ENCODE results near the gene LOXL1.

Gene LOXL1

DNA sequence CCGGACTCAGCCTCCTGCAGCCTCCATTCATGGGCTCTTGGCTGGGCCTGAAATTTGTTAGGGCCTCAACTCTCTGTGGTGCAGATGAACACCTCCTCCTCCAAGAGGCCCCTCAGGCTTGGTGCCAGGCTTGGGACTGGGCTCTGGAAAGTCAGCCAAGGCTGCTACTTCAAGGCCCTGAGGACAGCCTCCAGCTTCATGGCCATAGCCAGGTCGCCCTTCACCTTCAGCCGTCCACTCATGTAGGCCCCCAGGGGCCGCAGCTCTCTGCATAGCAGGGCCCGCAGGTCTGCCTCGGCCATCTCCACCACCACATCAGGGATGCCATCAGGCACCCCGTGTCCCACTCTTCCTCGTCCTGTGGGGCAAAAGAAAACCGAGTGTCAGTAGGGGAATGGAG, 57.5 kb downstream of the LOXL1 start:
- DNase-seq: no peak

DNA sequence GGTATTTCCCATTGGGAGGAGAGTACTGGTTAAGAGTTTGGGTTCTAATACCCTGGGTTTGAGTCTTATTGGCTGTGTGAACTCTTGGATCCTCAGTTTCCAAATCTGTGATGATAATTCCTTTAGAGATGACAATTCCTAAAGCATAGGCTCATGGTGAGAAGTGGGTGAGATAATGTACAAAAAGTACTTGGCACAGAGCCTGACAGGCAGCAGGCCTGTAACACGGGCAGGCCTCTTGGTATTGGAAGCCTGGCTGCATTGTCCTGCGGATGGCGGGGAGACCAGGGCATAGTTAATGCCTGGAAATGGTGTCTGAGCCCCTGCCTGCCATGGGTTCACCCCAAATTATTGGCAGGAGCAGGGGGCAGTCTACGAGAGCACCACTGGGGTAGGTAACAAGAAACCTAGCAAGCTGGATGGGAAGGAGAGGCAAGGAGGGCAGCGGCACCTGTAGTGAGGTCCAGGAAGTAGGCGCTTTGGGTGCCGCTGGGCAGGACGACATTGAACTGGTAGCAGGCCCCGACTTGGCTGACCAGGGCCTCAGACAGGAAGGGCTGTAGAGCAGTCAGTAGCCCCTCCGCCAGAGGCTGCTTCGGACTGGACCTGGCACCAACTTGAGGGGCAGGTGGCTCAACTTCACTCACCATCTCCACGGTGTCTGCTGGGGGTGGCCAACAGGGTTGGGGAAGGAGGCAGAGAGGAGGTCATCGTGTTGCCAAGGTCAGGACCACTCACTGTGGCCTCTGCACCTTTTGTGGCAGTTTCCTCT, 58.1 kb downstream of the LOXL1 start:
- DNase-seq: no peak

DNA sequence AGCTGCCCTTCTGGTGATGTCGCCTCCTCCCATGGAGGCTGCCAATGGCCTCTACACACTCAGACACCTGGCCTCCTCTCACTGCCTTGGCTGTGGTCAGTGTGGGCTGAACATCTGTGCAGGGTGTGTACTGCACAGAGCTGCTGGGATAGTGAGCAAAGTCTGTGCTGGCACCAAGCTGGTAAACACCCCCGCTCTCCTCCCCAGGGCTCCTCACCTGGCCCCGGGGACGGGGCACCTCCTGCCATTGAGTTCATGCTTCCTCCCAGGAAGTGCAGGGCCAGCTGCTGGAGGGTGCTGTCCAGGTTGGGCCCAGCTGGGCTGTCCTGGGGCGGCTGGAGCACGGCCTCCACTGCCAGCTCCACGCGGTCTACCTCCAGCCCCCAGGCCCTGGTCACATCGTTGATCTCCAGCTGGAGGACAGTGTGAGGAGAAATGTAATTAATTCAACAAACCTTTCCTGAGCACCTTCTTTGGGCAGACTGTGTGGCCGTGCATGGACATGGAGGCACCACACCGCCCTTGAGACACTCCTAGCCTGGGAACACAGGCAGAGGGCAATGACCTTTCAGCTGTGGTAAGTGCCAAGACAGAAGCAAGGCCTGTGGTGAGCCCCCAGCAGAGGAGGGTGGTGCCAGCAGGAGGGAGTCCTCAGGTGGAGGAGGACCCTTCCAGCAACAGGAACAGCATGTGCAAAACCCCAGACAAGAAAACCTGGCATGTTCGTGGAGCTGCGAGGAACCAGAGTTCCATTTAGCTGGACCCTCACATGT, 59.0 kb downstream of the LOXL1 start:
- no peak for DNase-seq

DNA sequence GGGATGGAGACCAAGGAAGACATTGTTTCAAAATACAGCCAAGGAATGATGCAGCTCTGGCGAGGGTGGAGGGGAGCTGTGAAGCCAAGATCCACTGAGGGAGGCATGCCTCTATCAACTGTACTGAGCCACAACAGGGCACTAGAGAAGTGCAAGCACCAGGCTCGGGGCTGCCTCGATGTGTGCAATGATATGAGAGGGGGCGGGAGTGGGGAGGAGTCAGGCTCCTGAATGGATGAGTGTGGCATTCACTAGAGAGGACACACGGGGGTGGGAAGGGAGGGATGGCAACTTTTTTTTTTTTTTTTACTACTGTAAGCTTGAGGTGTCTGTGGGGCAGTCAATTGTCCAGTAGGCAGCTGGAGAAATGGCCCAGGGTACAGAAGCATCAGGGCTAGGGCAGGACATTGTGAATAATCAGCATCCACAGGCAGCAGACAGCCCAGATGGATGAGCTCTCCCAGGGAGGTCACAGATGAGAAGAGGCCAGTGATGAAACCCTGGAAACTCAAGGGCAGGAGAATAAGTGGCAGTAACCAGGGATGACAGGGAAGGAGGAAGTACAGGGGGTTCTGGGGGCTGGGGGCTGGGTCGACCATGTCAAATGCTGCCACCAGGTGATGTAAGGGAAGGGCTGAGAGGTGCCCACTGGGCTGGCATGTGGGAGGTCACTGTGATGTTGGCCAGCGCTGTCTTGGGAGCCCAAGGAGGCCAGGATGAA, 60.0 kb downstream of the LOXL1 start:
- DNase-seq: no peak

DNA sequence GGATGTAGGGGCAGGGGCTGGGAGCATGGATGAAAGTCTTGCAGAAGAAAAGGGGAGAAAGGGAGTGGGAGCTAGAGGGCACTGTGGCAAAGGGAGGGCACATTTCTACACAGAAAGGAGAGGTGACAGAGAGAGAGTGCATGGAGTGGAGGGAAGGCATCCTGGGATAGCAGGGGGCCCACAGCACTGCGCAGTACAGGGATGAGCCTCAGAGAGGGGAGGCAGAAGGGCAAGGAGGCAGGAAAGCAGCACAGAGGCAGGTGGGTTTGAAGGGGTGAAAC, 60.5 kb downstream of the LOXL1 start:
- no peak for DNase-seq

DNA sequence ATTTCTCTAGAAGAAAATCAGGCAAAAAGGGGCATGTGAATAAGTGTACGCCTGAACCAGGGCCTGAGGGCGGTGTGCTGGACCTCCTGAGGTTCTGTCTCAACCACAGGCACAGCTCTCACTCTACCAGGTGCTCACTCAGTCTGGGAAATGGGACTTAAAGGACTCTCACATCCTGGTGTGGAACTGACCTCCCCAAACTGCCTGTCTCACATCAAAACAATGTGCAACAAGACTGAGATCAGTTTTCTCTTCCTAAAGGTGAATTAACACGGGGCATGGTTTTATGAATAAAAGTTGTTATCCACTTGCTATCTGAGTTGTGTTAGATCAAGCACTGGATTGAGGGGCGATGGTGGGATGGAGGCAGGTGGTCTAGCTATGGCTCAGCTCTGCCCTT, 61.0 kb downstream of the LOXL1 start:
- DNase-seq: no peak

DNA sequence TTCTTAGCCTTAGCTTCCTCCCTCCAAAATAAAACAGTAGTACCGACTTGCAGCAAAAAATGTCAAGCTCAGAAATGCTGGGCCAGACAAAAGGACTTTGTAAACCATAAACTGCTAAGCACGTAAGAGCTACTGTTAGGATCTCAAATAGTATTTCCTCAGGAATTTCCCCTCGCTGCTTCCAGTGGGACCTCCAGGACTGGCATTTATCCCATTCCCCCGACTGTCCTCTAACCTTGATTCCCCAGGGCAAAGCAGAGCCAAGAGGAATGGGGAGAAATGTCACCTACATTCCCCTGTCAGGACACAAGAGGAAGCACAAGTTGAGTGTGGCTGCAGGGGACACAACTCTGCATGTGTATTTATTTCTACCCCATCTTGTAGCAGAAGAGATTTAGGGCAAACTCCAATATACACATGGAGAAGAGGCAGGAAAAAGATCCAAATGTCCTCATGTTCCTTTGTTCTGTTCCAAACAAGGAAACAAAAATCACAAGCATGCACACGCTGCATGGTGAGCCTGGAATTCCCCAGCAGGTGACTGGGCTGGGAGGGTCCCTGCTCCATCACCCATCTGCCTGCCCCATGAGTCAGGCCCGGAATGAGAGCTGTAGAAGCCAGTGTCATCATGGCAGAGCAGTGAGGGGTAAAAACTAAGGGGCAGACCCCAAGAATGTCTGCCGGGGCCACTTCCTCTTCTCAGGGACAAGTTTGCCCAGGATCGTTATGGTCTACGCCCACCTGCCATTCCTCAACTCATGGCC, 61.6 kb downstream of the LOXL1 start:
- no peak for DNase-seq

DNA sequence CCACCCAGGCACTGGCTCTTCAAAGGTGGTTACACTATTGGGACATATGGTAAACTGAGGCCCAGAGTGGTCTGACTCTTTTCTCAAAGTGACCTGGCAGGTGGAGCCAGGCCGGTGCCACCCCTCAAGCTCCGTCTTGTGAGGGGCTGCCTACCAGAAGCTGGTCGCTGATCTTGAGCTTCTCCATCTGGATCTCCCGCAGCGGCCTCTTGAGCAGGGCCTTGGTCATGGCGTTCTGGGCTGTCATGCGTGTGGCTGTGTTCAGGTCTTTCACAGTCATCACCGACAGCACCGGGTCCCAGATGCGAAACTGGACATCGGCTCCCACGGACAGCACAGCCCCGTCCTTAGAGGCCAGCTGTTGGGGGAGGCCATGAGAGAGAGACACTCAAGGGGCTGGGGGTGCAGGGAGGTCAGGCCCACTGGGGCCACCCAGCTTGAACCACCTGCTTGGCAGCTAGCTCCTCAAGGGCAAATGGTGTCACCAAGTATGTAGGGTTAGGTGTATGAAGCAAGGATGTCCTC, 62.2 kb downstream of the LOXL1 start:
- DNase-seq: no peak

DNA sequence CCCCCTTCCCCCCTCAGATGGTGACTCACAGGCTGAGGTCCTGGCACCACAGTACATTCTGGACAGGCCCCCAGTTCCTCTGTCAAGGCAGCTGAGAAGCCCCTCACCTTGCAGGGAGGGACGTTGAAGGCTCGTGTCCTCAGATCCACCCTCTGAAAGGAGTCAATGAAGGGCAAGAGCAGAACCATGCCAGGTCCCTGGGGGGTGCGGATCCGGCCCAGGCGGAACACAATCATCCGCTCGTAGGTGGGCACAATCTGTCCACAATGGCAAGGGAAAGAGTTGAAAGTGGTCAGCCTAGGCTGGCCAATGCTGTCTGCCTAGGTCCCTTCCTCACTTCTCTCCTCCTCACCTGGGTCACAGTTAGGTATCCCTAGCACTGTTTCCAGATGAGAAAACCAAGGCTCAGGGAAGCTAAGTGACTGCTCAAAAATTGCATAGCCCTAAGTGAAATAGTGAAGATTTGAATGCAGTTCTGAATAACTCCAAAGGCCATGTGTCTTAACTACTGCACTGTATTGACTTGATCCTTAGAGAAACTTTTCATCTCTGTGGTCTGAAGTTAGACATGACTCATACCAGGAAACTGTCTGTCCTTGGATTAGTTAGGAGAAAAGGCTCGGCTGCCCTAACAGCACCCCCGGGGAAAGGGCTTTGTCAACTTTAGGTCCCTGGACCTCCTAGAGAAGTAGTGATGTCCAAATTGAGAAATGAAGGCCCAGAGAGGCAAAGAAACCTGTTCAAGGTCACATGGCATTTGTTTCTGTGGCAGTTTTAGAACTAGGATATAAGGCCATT, 62.9 kb downstream of the LOXL1 start:
- DNase-seq: no peak

DNA sequence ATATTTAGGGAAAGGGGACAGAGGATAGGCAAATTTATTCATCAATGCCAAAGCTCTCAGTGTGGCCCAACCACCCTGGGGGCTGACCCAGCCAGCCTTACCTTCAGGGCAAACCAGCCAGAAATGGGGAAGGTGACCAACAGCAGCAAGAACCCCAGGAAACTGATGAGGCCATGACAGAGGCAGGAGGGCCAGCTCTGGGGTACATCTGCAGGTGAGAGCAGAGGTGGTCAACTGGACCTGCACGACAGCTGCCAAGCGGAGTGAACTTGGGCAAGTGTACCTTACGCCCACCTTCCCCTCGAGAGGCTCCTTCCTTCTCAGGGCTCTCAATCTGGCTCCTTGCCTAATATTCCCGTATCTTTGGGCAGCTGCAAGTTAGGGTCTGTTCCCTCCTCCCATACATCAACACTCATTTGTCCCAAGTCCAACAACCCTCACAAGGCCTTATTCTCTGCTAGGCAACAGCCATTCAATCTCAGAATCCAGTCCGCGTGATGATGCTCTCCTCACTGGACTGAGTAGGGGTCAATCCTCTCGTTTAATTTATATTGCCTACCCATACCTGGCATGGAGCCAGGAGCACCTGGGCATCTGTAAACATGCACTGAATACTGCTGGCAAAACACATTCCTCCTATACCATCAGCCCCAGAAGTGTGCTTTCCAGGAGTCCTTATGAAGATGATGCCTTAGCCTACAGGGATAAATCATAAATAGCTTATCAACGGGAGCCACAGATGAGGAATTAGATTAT, 64.2 kb downstream of the LOXL1 start:
- DNase-seq: no peak

DNA sequence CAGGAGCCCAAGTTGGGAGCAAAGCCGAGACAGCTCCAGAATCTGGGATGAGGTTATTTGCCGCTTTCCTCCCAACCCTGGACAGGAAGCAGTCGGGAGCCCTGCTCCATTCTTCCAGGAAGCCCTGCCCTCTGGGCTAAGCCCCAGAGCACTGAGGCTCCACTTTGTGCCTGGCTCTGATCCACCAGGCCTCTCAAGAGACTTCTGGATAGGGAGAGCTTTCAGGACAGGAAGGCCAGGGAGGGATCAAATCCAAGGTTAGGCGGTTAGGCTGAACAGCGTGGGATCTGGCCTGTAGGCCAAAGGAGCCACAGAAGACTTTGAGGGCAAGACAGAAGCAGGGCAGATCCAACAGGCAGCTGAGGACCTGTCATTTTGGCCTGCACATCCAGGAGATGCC, 65.0 kb downstream of the LOXL1 start:
- no peak for DNase-seq

DNA sequence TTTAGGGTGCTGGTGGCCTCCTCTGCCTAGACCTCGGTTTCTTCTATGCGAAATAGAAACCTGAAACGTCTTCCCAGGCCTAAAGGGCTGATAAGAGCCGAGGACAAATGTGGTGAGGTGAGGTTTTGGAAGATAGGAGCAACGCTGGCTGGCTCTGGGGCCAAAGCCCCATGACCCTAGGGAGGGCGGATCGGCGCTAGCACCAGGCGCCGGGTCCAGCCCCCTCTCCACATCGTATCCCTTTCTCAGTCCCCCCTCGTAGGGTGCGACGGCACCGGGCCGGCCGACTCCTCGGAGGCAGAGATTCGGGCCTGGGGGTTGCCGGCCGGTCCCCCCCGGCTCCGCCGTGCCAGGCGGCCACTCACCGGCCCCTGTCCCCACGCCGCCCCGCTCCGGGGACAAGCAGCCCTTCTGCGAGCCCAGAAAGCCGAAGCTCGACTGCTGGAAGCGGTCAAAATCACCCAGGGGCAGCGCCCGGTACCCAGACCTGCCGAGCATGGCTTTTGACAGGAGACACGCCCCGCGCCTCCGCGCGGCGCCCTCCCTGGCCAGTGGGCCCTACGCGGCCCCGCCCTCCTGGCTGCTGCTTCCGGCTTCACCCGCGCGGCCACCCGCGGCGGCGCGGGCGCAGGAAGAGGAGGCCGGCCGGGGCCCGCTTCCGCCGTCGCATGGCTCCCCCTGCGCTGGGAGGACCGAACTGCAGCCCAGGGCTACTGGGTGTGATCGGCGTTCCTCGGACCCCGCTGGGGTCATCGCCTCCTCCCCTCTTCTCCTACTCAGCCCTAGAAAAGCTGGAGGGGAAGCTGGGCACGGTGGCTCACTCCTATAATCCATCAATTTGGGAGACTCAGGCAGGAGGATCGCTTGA, 65.7 kb downstream of the LOXL1 start, which contains the start of gene STOML1:
Gene STOML1 (minus strand): TSS at position 570 of the 868 bp plus-strand sequence. CDS start 72 bp downstream, at position 498.
- DNase-seq: peak; percentile 96

DNA sequence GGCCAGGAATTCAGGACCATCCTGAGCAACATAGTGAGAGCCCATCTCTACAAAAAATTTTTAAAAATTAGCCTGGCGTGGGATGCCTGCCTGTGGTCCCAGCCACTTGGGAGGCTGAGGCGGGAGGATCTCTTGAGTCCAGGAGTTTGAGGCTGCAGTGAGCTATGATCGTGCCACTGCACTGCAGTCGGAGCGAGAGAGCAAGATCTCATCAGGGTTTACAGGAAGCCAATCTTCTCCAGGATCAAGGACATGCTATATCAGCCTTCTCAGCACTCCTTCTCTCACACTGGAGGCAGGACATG, 66.3 kb downstream of the LOXL1 start:
- DNase-seq: no peak

DNA sequence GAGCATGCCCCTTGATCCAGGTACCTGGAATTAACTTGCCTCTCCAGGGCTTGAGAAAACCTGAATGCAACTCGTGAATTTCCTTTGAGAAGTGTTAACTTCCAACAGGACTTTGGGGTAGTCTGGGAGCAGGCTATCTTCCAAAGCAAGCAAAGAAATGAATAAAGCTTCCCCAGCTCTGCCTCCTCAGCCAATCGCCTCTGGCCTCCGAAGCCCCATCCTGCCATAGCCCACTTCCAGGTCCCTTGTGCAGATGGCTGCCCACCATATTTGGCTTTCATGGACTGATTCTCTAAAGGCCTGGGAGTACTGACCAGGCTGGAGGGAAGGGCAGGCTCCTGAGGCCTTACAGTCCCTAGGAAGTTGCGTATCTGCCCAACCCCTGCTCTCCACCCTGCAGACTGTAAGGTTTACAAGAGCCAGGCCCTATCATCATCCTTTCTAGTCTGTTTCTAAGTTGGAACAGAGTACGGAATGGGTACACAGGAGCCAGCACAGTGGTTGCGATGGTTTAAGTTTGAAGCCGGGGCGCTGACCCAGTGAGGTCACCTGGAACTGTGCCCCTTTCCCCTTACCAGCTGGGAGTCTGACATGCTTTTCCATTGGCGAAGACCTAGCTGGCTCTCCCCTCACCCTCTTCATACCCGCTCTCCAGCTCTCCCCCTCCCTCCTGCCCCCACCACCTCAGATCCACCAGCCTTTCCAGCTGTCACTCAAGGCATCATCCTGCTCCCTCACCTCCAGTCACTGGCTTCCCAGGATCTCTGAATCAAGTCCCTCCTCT, 67.1 kb downstream of the LOXL1 start:
- no peak for DNase-seq

DNA sequence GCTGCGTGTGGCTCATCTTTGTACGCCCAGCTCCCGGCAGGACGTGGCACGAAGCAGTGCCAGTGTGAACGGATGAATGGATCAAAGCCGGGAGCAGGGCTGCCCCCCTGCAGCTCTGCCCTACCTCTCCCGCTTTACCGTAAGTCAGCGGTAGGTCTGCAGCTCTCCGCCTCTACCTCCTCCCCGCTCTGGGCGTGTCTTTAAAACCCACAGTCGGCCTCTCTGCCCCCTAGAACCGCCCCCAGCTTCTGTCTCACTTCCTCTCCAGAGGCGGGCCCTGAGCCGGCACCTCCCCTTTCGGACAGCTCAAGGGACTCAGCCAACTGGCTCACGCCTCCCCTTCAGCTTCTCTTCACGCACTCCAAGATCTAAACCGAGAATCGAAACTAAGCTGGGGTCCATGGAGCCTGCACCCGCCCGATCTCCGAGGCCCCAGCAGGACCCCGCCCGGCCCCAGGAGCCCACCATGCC, 68.2 kb downstream of the LOXL1 start, which contains the start of gene PML:
Gene PML (plus strand): TSS at position 304 of the 471 bp plus-strand sequence. CDS start 97 bp downstream, at position 401.
- DNase-seq: peak; percentile 94

DNA sequence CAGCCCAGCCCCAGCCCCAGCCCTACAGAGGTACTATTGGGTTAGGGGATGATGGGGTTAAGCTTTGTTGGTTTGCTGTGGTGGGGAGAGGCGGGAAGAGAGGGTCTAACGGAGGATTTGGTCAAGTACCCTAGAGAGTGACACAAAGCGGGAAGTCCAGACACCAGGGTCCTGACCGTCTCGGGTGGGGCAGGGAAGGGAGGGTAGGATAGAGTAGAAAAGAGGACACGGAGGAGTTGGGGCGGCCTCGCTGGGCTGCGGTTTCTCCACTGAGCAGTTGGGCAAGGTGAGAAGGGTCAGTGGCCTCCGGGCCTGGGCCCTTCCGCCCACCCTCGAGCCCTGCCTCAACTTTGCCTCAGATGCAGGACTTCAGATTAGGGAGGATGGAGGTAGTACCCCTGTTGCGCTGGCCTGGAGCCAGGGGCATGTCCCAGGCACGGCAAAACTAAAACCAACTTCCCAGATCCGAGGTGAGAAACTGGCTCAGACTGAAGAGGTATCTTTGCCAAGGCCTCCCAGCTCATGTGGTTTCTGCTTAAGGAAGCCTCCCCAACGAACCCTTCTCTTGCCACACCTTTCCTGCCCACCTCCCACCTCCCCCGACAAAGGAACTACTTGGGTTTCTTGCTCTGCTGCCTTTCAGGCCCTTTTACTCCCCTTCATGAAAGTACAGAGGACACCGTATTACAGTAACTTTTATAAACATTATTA, 68.8 kb downstream of the LOXL1 start:
- no peak for DNase-seq

DNA sequence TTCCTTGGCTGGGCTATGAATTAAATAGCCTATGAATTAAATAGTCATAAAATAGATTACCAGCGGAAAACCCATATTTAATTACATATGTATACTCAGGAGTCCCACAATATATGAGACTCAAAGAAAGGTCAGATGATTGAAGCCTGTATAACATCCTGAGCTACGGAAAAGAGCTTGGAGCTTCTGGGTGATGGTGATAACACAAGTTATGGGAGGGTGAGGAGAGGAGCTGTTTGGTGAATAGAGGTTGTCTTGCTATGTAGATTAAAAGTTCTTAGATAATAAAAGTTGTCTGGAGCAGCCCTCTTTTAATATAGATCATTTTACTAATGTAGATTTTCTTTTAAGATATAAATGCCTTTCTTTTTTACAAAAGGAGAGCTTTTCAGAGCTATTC, 70.0 kb downstream of the LOXL1 start:
- no peak for DNase-seq

DNA sequence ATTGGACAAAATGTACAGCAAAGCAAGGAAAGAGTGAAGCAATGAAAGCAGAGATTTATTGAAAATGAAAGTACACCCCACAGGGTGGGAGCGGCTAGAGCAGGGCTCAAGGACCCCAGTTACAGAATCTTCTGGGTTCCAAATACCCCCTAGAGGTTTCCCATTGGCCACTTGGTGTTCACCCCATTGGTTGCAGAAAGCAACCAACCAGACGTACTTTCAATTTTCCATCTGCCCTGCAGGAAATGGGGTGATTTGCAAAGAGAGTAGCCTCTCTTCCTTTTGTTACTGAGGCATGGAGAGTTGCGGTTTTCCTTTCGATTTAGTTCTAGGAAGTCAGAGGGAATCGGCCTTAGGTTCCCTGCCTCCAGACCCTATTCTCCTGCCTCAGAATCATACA, 70.7 kb downstream of the LOXL1 start:
- DNase-seq: no peak

DNA sequence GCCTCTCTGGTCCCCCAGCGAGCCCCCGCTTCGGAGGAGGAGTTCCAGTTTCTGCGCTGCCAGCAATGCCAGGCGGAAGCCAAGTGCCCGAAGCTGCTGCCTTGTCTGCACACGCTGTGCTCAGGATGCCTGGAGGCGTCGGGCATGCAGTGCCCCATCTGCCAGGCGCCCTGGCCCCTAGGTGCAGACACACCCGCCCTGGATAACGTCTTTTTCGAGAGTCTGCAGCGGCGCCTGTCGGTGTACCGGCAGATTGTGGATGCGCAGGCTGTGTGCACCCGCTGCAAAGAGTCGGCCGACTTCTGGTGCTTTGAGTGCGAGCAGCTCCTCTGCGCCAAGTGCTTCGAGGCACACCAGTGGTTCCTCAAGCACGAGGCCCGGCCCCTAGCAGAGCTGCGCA, 71.7 kb downstream of the LOXL1 start:
- no peak for DNase-seq
